Measurements from ENCODE around the gene ATP6V0B. TPM values are rescaled to one million over a fixed set of nuclear protein-coding genes. Genes with fewer than 3 reads are reported as not detected.

ATP6V0B gene
- 76.0 and 104 TPM in 2 replicates for total RNA-seq

DNA sequence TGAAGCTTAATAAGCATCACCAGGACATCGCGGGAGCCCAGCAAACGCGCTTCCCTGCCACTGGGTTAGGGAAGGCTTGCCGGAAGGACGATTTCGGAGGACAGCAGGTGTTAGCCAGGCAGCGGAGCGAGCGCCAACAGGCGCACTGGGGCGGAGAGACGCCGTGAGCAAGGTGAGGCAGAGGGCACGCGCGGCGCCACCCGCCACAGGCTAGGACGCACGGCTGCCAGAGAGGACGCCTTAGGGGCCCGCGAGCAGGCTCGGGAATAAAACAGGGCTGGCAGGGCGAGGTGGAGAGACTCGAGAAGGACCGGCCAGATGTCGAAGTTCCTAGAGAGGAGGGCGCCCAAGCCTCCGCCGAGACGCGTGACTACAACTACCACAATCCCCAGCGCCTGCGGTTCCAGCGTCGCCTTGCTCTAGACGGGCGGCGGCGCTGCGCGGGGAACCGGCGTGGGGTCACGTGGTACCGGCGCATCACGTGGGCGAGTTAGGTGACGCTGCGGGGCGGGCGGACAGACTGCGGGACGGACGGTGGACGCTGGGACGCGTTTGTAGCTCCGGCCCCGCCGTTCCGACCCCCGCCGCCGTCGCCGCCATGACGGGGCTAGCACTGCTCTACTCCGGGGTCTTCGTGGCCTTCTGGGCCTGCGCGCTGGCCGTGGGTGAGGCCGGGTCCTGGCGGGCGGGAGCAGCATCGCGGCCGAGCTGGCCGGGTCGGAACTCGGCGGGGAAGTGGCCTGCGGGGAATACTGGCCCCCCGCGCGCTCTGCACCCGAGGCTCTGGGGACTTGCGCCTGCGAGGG is at the start of gene ATP6V0B:
TSS of gene ATP6V0B (plus strand) at position 518 of the 806 bp plus-strand sequence. CDS start at position 599, 81 bp downstream.
- TF ChIP-seq, protein P1, sequence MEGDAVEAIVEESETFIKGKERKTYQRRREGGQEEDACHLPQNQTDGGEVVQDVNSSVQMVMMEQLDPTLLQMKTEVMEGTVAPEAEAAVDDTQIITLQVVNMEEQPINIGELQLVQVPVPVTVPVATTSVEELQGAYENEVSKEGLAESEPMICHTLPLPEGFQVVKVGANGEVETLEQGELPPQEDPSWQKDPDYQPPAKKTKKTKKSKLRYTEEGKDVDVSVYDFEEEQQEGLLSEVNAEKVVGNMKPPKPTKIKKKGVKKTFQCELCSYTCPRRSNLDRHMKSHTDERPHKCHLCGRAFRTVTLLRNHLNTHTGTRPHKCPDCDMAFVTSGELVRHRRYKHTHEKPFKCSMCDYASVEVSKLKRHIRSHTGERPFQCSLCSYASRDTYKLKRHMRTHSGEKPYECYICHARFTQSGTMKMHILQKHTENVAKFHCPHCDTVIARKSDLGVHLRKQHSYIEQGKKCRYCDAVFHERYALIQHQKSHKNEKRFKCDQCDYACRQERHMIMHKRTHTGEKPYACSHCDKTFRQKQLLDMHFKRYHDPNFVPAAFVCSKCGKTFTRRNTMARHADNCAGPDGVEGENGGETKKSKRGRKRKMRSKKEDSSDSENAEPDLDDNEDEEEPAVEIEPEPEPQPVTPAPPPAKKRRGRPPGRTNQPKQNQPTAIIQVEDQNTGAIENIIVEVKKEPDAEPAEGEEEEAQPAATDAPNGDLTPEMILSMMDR (IDR thresholded peaks at IDR 0.05; ENCODE audit: insufficient read depth, low read depth, low read length): peak; percentile 14
- DNase-seq (ENCODE audit: low read depth): peak; percentile 94
- H3K4me3 ChIP-seq (ENCODE audit: low read depth, low read length): peak within 1 kb of the TSS; percentile 94

DNA sequence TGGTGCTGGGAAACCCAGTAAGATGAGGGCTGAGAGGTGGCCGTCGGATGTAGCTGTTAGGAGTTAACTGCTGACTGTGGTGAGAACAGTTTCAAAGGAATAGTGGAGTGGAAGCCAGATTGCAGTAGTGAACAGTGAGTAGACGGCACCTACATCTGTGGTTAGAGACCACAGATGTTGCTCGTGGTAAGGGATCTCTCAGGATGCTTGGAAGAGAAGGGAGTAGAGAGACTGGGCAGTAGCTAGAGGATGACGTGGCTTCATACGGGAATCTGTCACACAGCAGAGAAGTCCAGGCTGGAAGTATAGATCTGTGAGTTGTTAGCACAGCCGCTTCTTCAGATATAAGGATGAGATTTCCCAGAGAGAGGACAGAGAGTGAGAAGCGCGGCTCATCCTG is 48.9 kb upstream of the ATP6V0B start:
- no peak for DNase-seq (ENCODE audit: low read depth)
- TF ChIP-seq, protein P1 (IDR thresholded peaks at IDR 0.05; ENCODE audit: insufficient read depth, low read depth, low read length): no peak
- no peak overlapping the region for H3K4me3 ChIP-seq (ENCODE audit: low read depth, low read length)

DNA sequence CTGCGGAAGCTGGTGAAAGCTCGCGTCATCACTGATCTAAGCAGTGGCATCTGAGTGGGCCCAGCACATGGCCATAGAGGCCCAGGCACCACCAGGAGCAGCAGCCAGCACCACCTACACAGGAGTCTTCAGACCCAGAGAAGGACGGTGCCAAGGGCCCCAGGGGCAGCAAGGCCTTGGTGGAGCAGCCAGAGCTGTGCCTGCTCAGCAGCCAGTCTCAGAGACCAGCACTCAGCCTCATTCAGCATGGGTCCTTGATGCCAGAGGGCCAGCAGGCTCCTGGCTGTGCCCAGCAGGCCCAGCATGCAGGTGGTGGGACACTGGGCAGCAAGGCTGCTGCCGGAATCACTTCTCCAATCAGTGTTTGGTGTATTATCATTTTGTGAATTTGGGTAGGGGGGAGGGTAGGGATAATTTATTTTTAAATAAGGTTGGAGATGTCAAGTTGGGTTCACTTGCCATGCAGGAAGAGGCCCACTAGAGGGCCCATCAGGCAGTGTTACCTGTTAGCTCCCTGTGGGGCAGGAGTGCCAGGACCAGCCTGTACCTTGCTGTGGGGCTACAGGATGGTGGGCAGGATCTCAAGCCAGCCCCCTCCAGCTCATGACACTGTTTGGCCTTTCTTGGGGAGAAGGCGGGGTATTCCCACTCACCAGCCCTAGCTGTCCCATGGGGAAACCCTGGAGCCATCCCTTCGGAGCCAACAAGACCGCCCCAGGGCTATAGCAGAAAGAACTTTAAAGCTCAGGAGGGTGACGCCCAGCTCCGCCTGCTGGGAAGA is 44.4 kb upstream of the ATP6V0B start:
- TF ChIP-seq, protein P1 (IDR thresholded peaks at IDR 0.05; ENCODE audit: insufficient read depth, low read depth, low read length): peak; percentile 38
- H3K4me3 ChIP-seq (ENCODE audit: low read depth, low read length): no peak overlapping the region
- no peak for DNase-seq (ENCODE audit: low read depth)

DNA sequence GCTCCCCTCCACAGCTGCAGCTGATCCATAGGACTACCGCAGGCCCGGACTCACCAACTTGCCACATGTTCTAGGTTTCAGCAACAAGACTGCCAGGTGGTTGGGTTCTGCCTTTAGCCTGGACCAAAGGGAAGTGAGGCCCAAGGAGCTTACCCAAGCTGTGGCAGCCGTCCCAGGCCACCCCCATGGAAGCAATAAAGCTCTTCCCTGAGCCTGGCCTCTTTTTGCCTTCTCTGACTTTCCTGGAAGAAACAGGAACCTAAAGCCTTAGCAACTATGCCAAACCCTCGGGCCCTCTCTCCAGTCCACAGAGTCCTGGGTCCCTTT is 43.8 kb upstream of the ATP6V0B start:
- no peak overlapping the region for H3K4me3 ChIP-seq (ENCODE audit: low read depth, low read length)
- DNase-seq (ENCODE audit: low read depth): no peak
- TF ChIP-seq, protein P1 (IDR thresholded peaks at IDR 0.05; ENCODE audit: insufficient read depth, low read depth, low read length): no peak

DNA sequence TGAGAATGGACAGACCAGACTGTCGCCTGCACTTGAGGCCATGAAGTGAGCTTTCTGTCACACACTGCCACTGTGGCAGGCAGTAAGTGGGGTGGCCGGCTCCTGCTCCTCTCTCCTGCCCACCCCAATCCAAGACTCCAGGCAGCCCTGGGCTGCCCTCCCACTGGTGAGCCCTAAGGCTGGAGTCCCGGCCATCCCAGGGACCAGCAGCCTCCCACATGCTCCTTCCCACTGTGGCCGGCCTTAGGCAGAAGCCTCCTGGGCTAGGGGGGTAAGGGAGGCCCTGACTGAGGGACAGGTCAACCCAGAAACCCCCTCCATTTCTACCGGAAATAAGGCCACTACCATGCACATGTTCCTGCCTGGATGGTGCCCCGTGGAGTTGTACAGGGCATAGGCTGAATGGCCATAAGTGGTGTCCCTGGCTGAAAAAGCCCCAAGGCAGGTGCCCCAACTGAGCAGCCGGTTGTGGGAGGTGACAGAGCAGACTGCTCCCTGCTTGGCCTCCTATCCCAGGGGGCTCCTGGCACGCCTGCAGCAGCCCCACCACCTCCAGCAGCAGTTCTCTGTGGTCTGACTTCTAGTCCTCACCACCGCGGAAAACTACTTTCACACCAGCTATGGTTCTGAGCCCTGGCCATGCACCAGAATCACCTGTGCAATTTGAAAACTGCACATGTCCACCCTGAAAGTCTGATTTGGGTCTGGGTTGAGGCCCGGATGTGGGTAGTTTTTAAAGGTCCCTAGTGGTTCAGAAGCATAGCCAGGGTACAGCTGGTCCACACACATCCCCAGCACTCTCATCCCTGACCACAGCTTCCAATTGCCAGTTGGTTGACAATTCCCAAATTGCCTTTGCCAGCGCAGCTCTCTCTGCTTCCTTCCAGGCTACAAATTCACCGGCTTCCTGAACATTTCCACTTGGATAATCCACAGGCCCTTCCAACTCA is 42.8 kb upstream of the ATP6V0B start:
- H3K4me3 ChIP-seq (ENCODE audit: low read depth, low read length): no peak overlapping the region
- no peak for DNase-seq (ENCODE audit: low read depth)
- TF ChIP-seq, protein P1 (IDR thresholded peaks at IDR 0.05; ENCODE audit: insufficient read depth, low read depth, low read length): no peak

DNA sequence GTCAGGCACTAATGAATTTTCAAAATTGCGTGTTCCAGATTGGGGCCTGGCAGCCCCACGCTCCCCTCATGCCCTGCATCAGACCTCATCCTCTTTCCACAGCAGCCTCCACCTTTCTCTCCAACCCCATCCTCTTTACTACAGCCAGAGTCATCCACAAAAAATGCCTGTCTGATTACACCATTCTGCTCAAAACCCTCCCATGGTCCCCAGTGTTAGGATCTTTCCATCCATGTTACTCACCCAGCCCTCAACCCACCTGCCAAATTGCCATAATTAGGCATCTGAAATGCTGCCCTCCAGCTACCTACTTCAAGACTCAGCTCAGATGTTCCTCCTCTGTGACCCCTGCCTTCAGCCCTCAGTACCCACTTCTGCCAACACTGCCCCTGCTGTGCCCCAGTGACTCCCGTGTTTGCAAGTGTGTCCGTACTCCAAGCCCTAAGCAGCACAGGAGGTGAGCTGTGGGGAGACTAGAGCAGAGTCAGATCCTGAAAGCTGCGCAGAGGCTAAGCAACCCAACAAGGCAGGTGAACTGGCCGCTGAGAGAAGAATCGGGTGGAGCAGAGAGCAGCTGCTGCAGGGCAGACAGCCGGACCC is 41.9 kb upstream of the ATP6V0B start:
- peak overlapping the region; percentile 57 for H3K4me3 ChIP-seq (ENCODE audit: low read depth, low read length)
- DNase-seq (ENCODE audit: low read depth): peak; percentile 18
- TF ChIP-seq, protein P1 (IDR thresholded peaks at IDR 0.05; ENCODE audit: insufficient read depth, low read depth, low read length): no peak
